PC-9 (cell line): ENCODE results near the gene RHOBTB3. TPM values are rescaled to one million over a fixed set of nuclear protein-coding genes. Genes with fewer than 3 reads are reported as not detected.

Experiments
- BruUV-seq: library from RNA; stranded (reverse); fragments of 400-500 nt; replicated peaks from 2 replicates; lab custom pipeline; 2021; lab: Mats Ljungman, UMichigan
- CTCF ChIA-PET: fragments of 300-600 bp; sonication (Branson Sonifier 250); formaldehyde crosslinking; loops from one replicate; lab custom pipeline; 2022; ENCODE audit warnings: antibody characterized with exemption; lab: Charles Lee
- POLR2A ChIA-PET: fragments of 300-600 bp; sonication (Branson Sonifier 250); formaldehyde crosslinking; loops from one replicate; lab custom pipeline; 2022; ENCODE audit warnings: antibody characterized with exemption; ENCODE audit not compliant: unreplicated experiment; lab: Charles Lee
- DNase-seq, 2 experiments: peaks; one replicate each; pipeline versions ENCODE4 v3.0.0 to v3.0.0-alpha.2; 2015 to 2022; ENCODE audit warnings: mixed read lengths in 1 of 2
- H2AFZ ChIP-seq: fragments of 200-600 bp; sonication (generic); 2 replicates; pipeline ENCODE4 v1.8.1; 2017; ENCODE audit warnings: antibody characterized with exemption
- H3F3A ChIP-seq: fragments of 200-600 bp; sonication (generic); 2 replicates; pipeline ENCODE4 v1.8.1; 2017; ENCODE audit warnings: antibody characterized with exemption, mild to moderate bottlenecking, low read depth; ENCODE audit not compliant: insufficient read depth
- H3K27ac ChIP-seq: fragments of 200-600 bp; sonication (generic); 2 replicates; pipeline ENCODE4 v1.6.1; 2016; ENCODE audit warnings: mixed run types
- H3K27me3 ChIP-seq: fragments of 200-600 bp; sonication (generic); 2 replicates; pipeline ENCODE4 v1.6.1; 2016; ENCODE audit warnings: low read depth, mixed run types; ENCODE audit not compliant: insufficient read depth
- H3K36me3 ChIP-seq: fragments of 200-600 bp; sonication (generic); 2 replicates; pipeline ENCODE4 v1.6.1; 2016; ENCODE audit warnings: low read depth, mixed run types
- H3K4me1 ChIP-seq: fragments of 200-600 bp; sonication (generic); replicated peaks from 2 replicates; pipeline ENCODE4 v1.6.1; 2016; ENCODE audit warnings: mixed run types; ENCODE audit not compliant: insufficient read depth
- H3K4me2 ChIP-seq: fragments of 200-600 bp; sonication (generic); 2 replicates; pipeline ENCODE4 v1.6.1; 2017; ENCODE audit warnings: mixed run types
- H3K4me3 ChIP-seq: fragments of 200-600 bp; sonication (generic); 2 replicates; pipeline ENCODE4 v1.6.1; 2016; ENCODE audit warnings: mixed run types
- H3K79me2 ChIP-seq: fragments of 200-600 bp; sonication (generic); 2 replicates; pipeline ENCODE4 v1.6.1; 2017; ENCODE audit warnings: low read depth, mixed run types
- H3K9me2 ChIP-seq: fragments of 200-600 bp; sonication (generic); 2 replicates; pipeline ENCODE4 v1.8.1; 2017; ENCODE audit warnings: mild to moderate bottlenecking; ENCODE audit not compliant: insufficient read depth
- H3K9me3 ChIP-seq: fragments of 200-600 bp; sonication (generic); 2 replicates; pipeline ENCODE4 v1.8.1; 2016; ENCODE audit warnings: low read depth; ENCODE audit not compliant: insufficient read depth
- H4K20me1 ChIP-seq: fragments of 200-600 bp; sonication (generic); 2 replicates; pipeline ENCODE4 v1.8.1; 2017; ENCODE audit not compliant: insufficient read depth
- CTCF ChIP-seq: fragments of 200-600 bp; sonication (generic); conservative IDR thresholded peaks from 2 replicates; pipeline ENCODE4 v1.6.1; 2017; ENCODE audit warnings: mixed run types, antibody characterized with exemption, mild to moderate bottlenecking, moderate library complexity
- EZH2 ChIP-seq: fragments of 200-600 bp; sonication (generic); IDR thresholded peaks from 2 replicates; pipeline ENCODE4 v1.8.0; 2017; ENCODE audit warnings: antibody characterized with exemption, low read depth
- intact Hi-C: fragments of 100-400 bp; cut with micrococcal nuclease; formaldehyde crosslinking; loops from one replicate; pipeline ENCODE4 v1.10.0; 2022; ENCODE audit not compliant: unreplicated experiment
- total RNA-seq: library from RNA; stranded (reverse); gene quantifications from 2 replicates; pipeline ENCODE4 v1.2.3, GENCODE V29; 2021

RHOBTB3 gene
- total RNA-seq, 1 experiment from 2014 or later, result 87.6 TPM

- intact Hi-C loops, result no loop called here
- H4K20me1 ChIP-seq, result no peaks in the 10 kb centered on the region; the same call in 1 of the 2 replicates
- H3K4me1 ChIP-seq, result peaks cover 6% of the 10 kb centered on the region; the same call in 1 of the 2 replicates
- ChIA-PET CTCF (no interaction called here), POLR2A (no interaction called here)
- no peaks in the 10 kb centered on the region for H3K27me3 ChIP-seq
- H3K36me3 ChIP-seq, result no peaks in the 10 kb centered on the region; the same call in 1 of the 2 replicates
- no peaks in the 10 kb centered on the region for H3K79me2 ChIP-seq
- no peak overlapping the region for H3K4me3 ChIP-seq
- no peaks in the 10 kb centered on the region for H3K9me3 ChIP-seq
- no peak overlapping the region for H3K27ac ChIP-seq
- no peak for DNase-seq
- H3K4me2 ChIP-seq, result no peak overlapping the region
- H3F3A ChIP-seq, result 0 out of 2 replicates have a peak, but pooled peaks cover 4% of the 10 kb centered on the region
- H2AFZ ChIP-seq, result no peak overlapping the region
- no peak for TF ChIP-seq CTCF
- no peak for TF ChIP-seq EZH2
- H3K9me2 ChIP-seq, result no peaks in the 10 kb centered on the region
- no TSS peak for BruUV-seq
Measured at GRCh38 chr5:95743877-95744276, 12.7 kb downstream of the RHOBTB3 start.

GRCh38 chr5:95746194-95746593 is 15.1 kb downstream of the RHOBTB3 start:
- H3K79me2 ChIP-seq, result no peaks in the 10 kb centered on the region
- H2AFZ ChIP-seq, result no peak overlapping the region
- H3K27ac ChIP-seq, result no peak overlapping the region
- TF ChIP-seq EZH2, result no peak
- no peak for TF ChIP-seq CTCF
- CTCF ChIA-PET, result no interaction called here
- no peak overlapping the region for H3K4me3 ChIP-seq
- H3K9me2 ChIP-seq, result no peaks in the 10 kb centered on the region
- H4K20me1 ChIP-seq, result no peaks in the 10 kb centered on the region; the same call in 1 of the 2 replicates
- no peak for DNase-seq
- no peaks in the 10 kb centered on the region for H3K9me3 ChIP-seq
- no peak overlapping the region for H3K4me2 ChIP-seq
- peaks cover 6% of the 10 kb centered on the region; the same call in 1 of the 2 replicates for H3K4me1 ChIP-seq
- BruUV-seq, result no TSS peak
- POLR2A ChIA-PET, result no interaction called here
- intact Hi-C loops, result no loop called here
- H3K36me3 ChIP-seq, result no peaks in the 10 kb centered on the region; the same call in 1 of the 2 replicates
- 0 out of 2 replicates have a peak, but pooled peaks cover 4% of the 10 kb centered on the region for H3F3A ChIP-seq
- H3K27me3 ChIP-seq, result no peaks in the 10 kb centered on the region

GRCh38 chr5:95746722-95747679 is 15.9 kb downstream of the RHOBTB3 start:
- Histone ChIP-seq H2AFZ (no peak overlapping the region), H3F3A (0 out of 2 replicates have a peak, but pooled peaks cover 4% of the 10 kb centered on the region), H3K79me2 (no peaks in the 10 kb centered on the region), H3K27me3 (no peaks in the 10 kb centered on the region), H3K9me3 (no peaks in the 10 kb centered on the region), H3K4me1 (peaks cover 6% of the 10 kb centered on the region; the same call in 1 of the 2 replicates), H3K36me3 (no peaks in the 10 kb centered on the region; the same call in 1 of the 2 replicates), H3K4me2 (no peak overlapping the region), H3K4me3 (no peak overlapping the region), H3K27ac (no peak overlapping the region), H3K9me2 (no peaks in the 10 kb centered on the region), H4K20me1 (no peaks in the 10 kb centered on the region; the same call in 1 of the 2 replicates)
- ChIA-PET POLR2A (interaction anchor here (0.6 kb wide), 2 partner anchors 45 to 239 kb away, joined by 6 to 9 read pairs; no protein-coding TSS in a partner anchor), CTCF (no interaction called here)
- BruUV-seq, result no TSS peak
- DNase-seq, result no peak
- intact Hi-C loops, result no loop called here
- TF ChIP-seq CTCF (no peak), EZH2 (no peak)
